Upper lobe of left lung (tissue), 4 donors: ENCODE results near the gene SLC16A3.

Experiments
- CTCF ChIP-seq, 6 experiments: fragments of 450-650 bp in 4 of 6; fragments of 200-600 bp in 2 of 6; sonication (generic) in 2 of 6; IDR thresholded peaks; one replicate each; pipeline ENCODE4 v1.5.1; 2016 to 2019; ENCODE audit warnings: antibody characterized with exemption in 6 of 6
- POLR2A ChIP-seq, 4 donors: fragments of 450-650 bp; IDR thresholded peaks; one replicate each; pipeline ENCODE4 v1.5.1; 2016 to 2017; ENCODE audit warnings: antibody characterized with exemption in 4 of 4, mild to moderate bottlenecking in 2 of 4
- POLR2AphosphoS5 ChIP-seq, 2 donors: sonication (generic); formaldehyde crosslinking; IDR thresholded peaks; one replicate each; pipeline ENCODE4 v1.5.1; 2017; ENCODE audit warnings: antibody characterized with exemption in 2 of 2

- TF ChIP-seq CTCF (IDR thresholded peaks at IDR 0.05) = no peak
- no peak for TF ChIP-seq POLR2A (IDR thresholded peaks at IDR 0.05)
- TF ChIP-seq POLR2AphosphoS5 (IDR thresholded peaks at IDR 0.05) = no peak
These were observed 48.1 kb downstream of the SLC16A3 start for GRCh38 chr17:82276938-82277337.
